Hematopoietic multipotent progenitor cell treated with erythropoietin and hydrocortisone succinate and interleukin-3 and kit ligand, for 8 days (in vitro differentiated cells): Measurements from ENCODE around the gene SLIT3.

Experiments
- DNase-seq: peaks from one replicate; pipeline ENCODE4 v3.0.0-alpha.2; 2015

SLIT3 gene

GRCh38 chr5:169098331-169099121, 202.4 kb downstream of the SLIT3 start:
- DNase-seq: no peak

- DNase-seq: no peak
Observed at GRCh38 chr5:169097374-169098326, 203.3 kb downstream of the SLIT3 start.

- no peak for DNase-seq
Observed at GRCh38 chr5:169095976-169096375, 205.0 kb downstream of the SLIT3 start.

GRCh38 chr5:169095410-169095960, 205.5 kb downstream of the SLIT3 start:
- no peak for DNase-seq

DNA sequence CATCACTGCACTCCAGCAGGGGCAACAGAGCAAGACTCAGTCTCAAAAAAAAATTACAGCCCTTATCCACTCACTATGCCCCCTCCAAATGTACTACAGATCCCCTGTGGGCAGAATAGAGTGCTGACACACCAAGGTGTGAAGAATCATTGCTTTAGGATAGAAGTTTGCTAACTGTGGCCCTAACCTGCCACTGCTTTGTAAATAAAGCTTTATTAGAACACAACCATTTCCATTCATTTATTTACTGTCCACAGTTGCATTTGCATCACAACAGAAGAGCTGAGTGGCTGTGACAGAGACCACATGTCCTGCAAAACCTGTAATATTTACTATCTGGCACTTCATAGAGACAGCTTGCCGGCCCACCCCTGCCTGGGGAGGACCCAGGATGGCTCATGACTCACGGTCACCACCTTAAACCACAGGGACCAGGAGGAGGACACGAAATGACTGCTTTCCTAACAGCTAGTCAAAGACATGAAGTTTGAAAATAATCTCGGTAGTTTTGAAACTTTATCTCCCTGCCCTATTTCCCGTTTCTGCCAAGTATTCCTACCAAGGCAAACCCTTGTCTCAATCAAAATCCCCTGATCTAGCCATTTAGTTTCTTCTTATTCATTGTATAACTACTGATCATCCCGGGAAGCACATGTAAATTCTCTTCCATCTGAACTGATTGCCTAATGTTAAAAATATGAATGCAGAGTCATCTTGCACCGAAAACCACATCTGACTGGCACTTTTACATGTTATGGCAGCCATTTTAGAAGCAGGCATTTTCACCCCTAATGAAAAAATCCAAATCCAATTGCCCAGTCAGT, 206.1 kb downstream of the SLIT3 start:
- DNase-seq: no peak

DNA sequence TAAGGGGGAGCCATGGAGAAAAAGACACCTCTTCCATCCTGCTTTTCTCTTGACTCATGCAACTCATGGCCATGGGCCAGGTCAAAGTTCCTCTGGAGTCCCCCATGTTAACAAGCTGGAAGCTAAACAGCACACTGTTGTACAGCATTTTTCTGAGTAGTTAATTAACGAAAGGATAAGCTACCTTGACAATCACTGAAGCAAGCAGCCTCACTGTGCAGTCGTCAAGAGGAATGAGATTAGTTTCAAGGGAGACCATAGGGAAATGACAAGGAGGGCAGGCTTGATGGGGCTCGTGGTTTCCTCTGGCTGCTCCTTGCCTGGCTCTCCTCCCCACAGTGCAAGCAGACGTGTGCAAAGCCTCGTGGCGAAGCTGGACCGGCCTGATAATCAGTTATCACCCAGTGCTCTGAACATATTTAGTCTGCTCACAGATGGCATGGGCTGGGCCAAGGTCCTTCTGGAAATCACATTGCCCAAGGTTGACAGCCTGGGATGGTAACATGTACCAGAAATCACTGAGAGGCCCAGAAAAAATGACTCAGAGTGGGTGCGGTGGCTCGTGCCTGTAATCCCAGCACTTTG, 209.5 kb downstream of the SLIT3 start:
- peak; percentile 32 for DNase-seq

GRCh38 chr5:169089343-169089742, 211.6 kb downstream of the SLIT3 start:
- DNase-seq: no peak

DNA sequence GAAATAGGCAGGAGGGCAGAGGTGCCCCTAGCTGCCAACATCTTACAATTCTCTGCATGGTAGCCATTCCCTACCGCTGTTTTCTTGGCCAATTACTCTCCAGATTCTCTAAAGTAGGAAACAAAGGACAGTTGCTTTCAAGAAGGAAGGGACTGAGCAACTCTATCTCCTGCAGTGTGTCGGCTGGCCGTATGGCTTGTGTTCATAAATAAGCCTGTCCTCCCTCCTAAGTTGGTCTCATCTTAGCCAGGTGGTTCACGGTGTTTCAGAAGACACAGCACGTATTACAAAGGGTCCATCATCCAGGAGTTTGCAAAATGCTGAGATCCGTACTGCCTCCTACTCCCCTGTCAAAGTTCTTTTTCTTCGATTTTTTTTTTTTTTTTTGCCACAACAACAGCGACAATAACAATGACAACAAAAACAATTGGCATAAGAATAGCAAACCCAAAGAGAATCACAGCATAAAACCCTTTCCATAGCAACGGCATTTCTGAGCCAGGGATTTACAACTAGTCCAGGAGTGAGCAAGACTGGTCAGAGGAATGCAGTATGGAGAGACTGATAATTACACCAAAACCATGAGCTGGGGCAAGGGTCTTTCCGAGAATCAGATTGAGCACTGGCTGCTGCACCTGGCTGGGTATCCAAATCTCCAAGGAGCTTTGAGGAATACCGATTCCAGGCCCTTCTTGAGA, 212.8 kb downstream of the SLIT3 start:
- DNase-seq: no peak

- DNase-seq: no peak
Observed at GRCh38 chr5:169085636-169086035, 215.3 kb downstream of the SLIT3 start.

GRCh38 chr5:169085212-169085611, 215.7 kb downstream of the SLIT3 start:
- DNase-seq: no peak

GRCh38 chr5:169084775-169085174, 216.2 kb downstream of the SLIT3 start:
- no peak for DNase-seq

- DNase-seq: no peak
Observed at GRCh38 chr5:169083394-169084018, 217.4 kb downstream of the SLIT3 start.

DNA sequence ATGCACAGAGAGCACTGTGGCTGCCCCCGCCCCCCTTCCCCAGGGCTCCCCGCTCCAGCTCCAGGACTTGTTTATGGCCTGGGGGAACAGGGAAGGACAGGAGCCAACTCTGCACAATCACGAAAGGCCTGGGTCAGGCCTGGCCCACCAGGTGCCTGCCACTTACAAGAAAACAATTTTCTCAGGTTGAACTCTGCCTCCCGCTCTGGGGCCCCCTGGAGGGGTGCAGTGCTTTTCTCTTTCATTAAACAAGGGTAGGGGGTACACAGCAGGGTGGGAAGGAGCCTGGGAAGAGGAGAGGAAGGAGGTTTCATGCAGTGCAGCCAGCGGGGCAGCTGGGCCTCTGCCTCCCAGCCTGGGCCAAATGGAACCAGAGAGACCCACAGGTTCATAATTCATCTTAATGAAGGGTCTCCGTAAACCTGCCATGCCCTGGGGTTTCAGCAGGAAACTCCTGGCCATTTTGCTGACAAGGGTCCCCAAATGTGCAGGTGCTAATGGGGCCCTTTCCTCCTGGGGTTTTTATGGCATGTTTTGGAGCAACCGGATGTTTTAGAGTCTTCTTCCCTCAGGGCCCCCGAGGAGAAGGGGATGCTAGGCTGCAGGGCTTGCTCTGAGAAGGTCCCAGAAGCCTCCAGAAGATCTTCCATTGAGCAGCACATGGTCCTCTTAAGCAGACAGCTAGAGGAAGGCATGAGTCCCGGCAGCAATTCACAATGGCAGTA, 219.8 kb downstream of the SLIT3 start:
- DNase-seq: no peak

GRCh38 chr5:169080448-169080911, 220.5 kb downstream of the SLIT3 start:
- DNase-seq: no peak

- no peak for DNase-seq
Observed at GRCh38 chr5:169079697-169080096, 221.2 kb downstream of the SLIT3 start.

DNA sequence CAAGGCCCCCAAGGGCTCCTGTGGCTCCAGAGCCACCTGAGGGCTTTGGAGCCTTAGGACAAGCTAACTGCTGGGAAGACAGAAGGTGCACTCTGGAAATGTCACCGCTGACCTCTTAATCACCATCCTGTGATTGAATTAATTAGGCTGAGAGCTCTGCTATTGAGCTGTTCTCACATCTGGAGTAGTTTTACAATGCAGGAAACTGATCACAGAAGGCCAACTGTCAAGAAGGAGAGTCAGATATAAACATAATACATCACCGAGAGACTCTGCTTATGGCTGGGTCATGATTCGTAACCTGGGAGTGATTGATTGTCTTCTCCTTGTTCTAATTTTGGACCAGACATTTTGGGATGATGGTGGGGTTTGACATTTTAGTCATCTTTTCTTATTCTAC, 226.1 kb downstream of the SLIT3 start:
- no peak for DNase-seq

- DNase-seq: no peak
Observed at GRCh38 chr5:169072233-169072632, 228.7 kb downstream of the SLIT3 start.

DNA sequence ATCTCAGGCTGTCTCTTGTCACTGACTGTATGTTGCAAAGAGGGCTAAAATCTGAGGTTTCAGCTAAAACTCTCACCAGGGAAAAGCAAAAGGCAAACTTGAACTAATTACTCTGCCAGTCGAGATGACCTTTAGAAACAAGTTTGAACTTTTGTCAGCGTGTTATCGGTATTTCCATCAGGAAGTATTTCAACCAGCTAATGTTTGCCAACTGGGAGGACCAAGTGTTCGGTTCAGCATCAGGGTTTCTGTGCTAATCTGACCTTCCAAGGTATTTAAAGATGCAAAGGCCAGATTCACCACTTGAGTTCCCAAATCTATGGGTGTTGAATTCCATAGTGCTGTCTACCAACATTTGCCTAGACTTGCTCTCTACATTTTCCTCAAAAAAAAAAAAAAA, 230.5 kb downstream of the SLIT3 start:
- DNase-seq: no peak

DNA sequence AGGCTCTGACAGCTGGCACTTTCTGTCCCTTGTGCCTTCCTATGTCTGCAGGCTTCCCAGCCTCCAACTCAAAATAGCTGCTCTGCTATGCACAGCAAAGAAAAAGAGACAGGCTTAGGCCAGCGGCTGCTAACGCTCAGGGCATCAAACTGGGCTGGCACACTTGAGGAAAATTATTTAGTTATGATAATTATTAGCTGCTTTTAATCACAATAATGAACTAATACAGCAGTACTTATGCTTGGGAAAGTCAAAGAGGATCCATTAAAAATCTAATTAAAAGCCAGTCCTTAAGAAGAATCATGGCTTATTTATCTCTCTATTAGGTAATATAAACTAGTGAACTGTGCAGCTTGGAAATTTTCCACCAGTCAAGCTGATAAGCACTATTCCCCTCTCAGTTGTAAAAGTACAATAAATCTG, 233.2 kb downstream of the SLIT3 start:
- DNase-seq: no peak

- no peak for DNase-seq
Observed at GRCh38 chr5:169065400-169065799, 235.5 kb downstream of the SLIT3 start.
